SJSA1 (cell line): Measurements from ENCODE around the gene CEBPZOS. TPM values are rescaled to one million over a fixed set of nuclear protein-coding genes. Genes with fewer than 3 reads are reported as not detected.

Experiments used
- DNase-seq, 2 experiments: peaks; one replicate each; pipeline ENCODE4 v3.0.0-alpha.2; 2015 to 2020; ENCODE audit warnings: low spot score in 2 of 2, low read depth in 1 of 2
- H3K27ac ChIP-seq: fragments of 250-450 bp; sonication (Bioruptor Pico); 2 replicates; pipeline ENCODE4 v1.5.1; 2020; ENCODE audit warnings: mild to moderate bottlenecking, moderate library complexity
- H3K27me3 ChIP-seq: fragments of 250-450 bp; sonication (Bioruptor Pico); replicated peaks from 2 replicates; pipeline ENCODE4 v1.5.1; 2020; ENCODE audit warnings: mild to moderate bottlenecking, moderate library complexity
- H3K36me3 ChIP-seq: fragments of 250-450 bp; sonication (Bioruptor Pico); 2 replicates; pipeline ENCODE4 v1.5.1; 2020; ENCODE audit warnings: mild to moderate bottlenecking
- H3K4me1 ChIP-seq: fragments of 250-450 bp; sonication (Bioruptor Pico); replicated peaks from 2 replicates; pipeline ENCODE4 v1.6.1; 2021; ENCODE audit warnings: mild to moderate bottlenecking
- H3K4me3 ChIP-seq: fragments of 250-450 bp; sonication (Bioruptor Pico); 2 replicates; pipeline ENCODE4 v1.5.1; 2020; ENCODE audit warnings: mild to moderate bottlenecking
- H3K9me3 ChIP-seq: fragments of 250-450 bp; sonication (Bioruptor Pico); replicated peaks from 2 replicates; pipeline ENCODE4 v1.5.1; 2020; ENCODE audit warnings: mild to moderate bottlenecking
- total RNA-seq: library from RNA; depleted of rRNA; stranded (reverse); fragments of >200 nt; shearing (Covaris generic); gene quantifications from 2 replicates; pipeline ENCODE4 v1.2.3, GENCODE V29; 2014; rRNA removed

CEBPZOS gene
- total RNA-seq, 1 experiment from 2014 or later: 30.8 TPM

DNA sequence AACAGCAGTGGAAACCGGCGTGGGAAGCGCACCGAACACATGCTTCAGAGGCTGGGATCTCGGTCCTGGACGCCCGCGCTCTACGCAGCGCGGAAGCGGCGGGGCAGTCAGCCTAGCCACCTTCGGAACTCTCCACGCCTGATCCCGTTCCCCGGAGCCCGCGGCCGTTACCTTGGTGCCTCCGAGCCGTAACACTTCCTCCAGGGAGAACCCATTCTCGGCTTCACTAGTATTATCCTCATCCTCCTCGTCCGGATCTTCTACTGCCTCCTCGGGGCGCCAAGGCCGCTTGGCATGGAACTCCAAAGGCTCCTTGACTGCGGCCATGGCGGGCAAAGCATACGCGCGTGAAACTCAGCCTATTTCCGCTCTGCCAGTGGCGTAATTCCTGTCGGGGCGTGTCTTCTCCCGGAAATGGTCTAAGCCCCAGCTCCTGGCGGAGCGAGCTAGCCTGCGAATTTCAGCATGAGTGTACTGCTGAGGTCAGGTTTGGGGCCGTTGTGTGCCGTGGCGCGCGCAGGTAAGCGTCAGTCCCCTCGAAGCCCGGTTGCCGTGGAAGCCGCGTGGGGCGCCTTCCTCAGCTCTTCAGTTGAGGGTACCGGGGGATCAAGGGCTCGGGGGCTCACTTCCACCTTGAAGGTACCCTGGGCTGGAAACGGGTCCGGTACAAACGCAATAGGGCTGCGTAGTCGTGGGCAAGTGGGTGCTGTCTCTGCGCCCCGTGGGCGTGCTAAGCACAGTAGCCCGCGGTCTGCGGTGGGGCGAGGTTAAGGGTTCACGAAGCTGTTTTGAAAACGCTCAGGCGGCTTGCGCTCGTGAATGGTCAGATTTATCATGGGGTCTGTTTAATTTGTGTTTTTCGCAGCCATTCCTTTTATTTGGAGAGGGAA is 35.2 kb downstream of the CEBPZOS start, which contains the start of the genes CEBPZ and NDUFAF7:
Gene CEBPZ, minus strand, starts transcription at position 356 of the 890 bp plus-strand sequence. Its CDS starts 29 bp downstream, at position 327.
Gene NDUFAF7, plus strand, starts transcription at position 418 of the 890 bp plus-strand sequence. Its CDS starts 48 bp downstream, at position 466.
- Histone ChIP-seq H3K4me3 (peak within 1 kb of the TSS; percentile 83), H3K9me3 (no peaks in the 10 kb centered on the region), H3K36me3 (peaks cover 49% of the 10 kb centered on the region), H3K27me3 (no peaks in the 10 kb centered on the region), H3K4me1 (peaks cover 13% of the 10 kb centered on the region; the same call in 1 of the 2 replicates), H3K27ac (peak within 1 kb of the TSS; percentile 67)
- peak; percentile 84 to 90 for DNase-seq

DNA sequence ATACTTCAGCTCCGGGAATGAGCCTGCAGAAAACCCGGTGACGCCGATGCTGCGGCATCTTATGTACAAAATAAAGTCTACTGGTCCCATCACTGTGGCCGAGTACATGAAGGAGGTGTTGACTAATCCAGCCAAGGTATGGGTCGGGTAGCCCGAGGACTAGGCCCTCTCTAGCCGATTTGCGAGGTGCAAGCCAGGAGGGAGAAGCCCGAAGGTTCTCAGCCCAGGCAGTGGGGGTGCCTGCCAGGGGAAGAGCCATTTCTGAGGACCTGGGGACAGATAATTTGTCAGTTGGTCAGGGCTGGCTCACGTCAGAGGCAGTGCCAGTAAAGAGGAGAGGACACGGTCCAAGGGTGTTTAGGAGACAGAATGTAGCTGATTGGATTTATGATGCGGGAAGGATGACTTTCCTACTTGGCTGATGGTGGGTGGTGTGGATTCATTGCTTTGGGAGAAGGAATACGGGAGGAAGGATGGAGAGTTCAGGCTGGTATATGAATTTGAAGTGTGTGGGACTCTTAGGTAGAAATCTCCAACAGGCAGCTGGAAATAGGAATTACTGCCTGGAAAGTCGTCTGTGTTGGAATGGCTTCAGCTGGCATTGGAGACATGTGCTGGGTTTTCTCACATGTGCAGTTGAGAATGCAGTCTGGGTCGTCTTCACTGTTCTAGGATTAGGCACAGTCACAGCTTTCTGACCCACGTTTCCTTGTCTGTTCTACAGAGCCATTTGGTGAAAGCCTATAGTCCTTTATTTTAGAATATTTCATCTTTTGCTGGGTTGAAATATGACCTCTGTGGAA is 36.0 kb downstream of the CEBPZOS start:
- peak in 1 of 2 experiments; percentile 28 for DNase-seq
- Histone ChIP-seq H3K4me1 (peaks cover 13% of the 10 kb centered on the region; the same call in 1 of the 2 replicates), H3K9me3 (no peaks in the 10 kb centered on the region), H3K27me3 (no peaks in the 10 kb centered on the region), H3K36me3 (peaks cover 47% of the 10 kb centered on the region), H3K27ac (peak overlapping the region; percentile 67), H3K4me3 (peak overlapping the region; percentile 83)

DNA sequence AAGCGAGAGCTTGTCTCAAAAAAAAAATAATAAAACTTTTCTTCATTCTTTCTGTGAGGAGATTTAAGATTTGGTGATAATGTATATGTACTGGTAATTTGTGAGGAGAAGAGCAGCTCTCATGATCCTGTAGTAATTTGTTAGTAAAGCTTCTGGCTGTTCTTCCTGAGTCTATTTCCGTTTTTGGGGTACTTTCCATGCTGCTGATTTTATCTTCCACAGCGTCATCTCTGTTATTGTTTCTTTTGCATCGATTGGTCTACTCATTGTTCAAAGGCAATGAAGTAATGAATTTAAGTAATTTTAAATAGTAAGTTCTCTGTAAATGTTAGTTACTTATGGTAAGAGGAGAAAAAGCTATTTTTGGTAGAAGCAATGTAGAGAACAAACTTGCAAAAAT is 47.1 kb downstream of the CEBPZOS start:
- Histone ChIP-seq H3K27ac (no peak overlapping the region), H3K36me3 (peaks cover 65% of the 10 kb centered on the region), H3K4me3 (no peak overlapping the region), H3K9me3 (no peaks in the 10 kb centered on the region), H3K4me1 (peaks cover 8% of the 10 kb centered on the region), H3K27me3 (no peaks in the 10 kb centered on the region)
- DNase-seq: no peak

GRCh38 chr2:37244017-37244416 is 47.7 kb downstream of the CEBPZOS start:
- H3K27me3 ChIP-seq: no peaks in the 10 kb centered on the region
- no peak for DNase-seq
- no peak overlapping the region for H3K4me3 ChIP-seq
- H3K9me3 ChIP-seq: no peaks in the 10 kb centered on the region
- peaks cover 8% of the 10 kb centered on the region for H3K4me1 ChIP-seq
- no peak overlapping the region for H3K27ac ChIP-seq
- peaks cover 71% of the 10 kb centered on the region for H3K36me3 ChIP-seq

DNA sequence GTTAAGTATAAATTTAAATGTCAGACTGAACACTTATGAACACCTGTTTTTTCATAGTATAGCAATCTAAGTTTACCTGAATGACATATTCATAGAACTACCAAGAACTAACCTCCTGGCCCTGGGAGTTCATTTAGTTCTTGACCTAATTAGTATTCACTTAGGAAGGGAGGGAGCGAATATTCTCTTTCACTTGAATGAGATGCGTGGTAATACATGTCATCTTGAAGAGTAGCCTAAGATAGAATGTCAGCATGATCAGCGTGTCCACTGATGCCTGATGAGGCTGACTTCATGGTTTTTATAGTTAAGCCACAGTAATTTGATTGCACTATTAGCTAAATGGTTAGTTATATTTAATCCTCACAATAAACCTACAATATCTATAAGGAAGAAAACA is 48.5 kb downstream of the CEBPZOS start:
- no peak overlapping the region for H3K4me3 ChIP-seq
- H3K36me3 ChIP-seq: peaks cover 72% of the 10 kb centered on the region
- DNase-seq: no peak
- H3K4me1 ChIP-seq: peaks cover 8% of the 10 kb centered on the region
- H3K27me3 ChIP-seq: no peaks in the 10 kb centered on the region
- H3K27ac ChIP-seq: no peak overlapping the region
- H3K9me3 ChIP-seq: no peaks in the 10 kb centered on the region

DNA sequence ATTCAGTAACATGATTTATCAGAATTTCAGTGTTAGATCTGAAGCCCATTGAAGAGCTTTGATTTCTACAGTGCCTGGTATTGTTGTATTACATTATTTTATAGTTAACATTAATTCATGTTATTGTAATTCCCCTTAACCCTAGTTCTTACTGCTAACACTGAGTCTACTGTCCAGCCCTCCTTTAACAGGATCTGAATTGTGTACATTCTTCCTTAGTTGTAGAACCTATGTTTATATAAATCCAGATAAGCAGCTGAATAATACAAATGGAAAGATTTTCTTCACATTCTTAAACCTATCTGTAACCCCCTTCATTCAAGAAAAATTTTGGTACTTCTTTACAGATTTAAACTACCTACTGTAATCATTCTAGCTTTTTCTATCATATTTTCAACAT is 49.9 kb downstream of the CEBPZOS start:
- DNase-seq: no peak
- H3K4me3 ChIP-seq: no peak overlapping the region
- peaks cover 8% of the 10 kb centered on the region for H3K4me1 ChIP-seq
- H3K27me3 ChIP-seq: no peaks in the 10 kb centered on the region
- H3K36me3 ChIP-seq: peaks cover 84% of the 10 kb centered on the region
- H3K9me3 ChIP-seq: no peaks in the 10 kb centered on the region
- H3K27ac ChIP-seq: no peak overlapping the region

GRCh38 chr2:37250869-37251740 is 54.8 kb downstream of the CEBPZOS start:
- no peak overlapping the region for H3K27ac ChIP-seq
- no peak for DNase-seq
- peaks cover 5% of the 10 kb centered on the region for H3K4me1 ChIP-seq
- no peaks in the 10 kb centered on the region; the same call in 1 of the 2 replicates for H3K27me3 ChIP-seq
- H3K36me3 ChIP-seq: peaks cover 92% of the 10 kb centered on the region
- no peak overlapping the region for H3K4me3 ChIP-seq
- H3K9me3 ChIP-seq: no peaks in the 10 kb centered on the region

Other genes starting within 250 kb of the CEBPZOS start
- 11.2 and 18.8 TPM in 2 replicates for gene STRN, start 230.0 kb upstream of the CEBPZOS start, total RNA-seq
- 7.1 and 14.6 TPM in 2 replicates for gene HEATR5B, start 112.1 kb upstream of the CEBPZOS start, total RNA-seq
- gene GPATCH11, start 112.0 kb upstream of the CEBPZOS start, total RNA-seq: 15.5 and 24.2 TPM in 2 replicates
- 14.0 and 29.4 TPM in 2 replicates for gene EIF2AK2, start 39.5 kb upstream of the CEBPZOS start, total RNA-seq
- 0.63 TPM in 1 of 2 replicates, not detected in the other for gene SULT6B1, start 7.8 kb upstream of the CEBPZOS start, total RNA-seq
- gene CEBPZ, start 35.1 kb downstream of the CEBPZOS start, total RNA-seq: 61.4 and 75.9 TPM in 2 replicates
- 9.8 and 16.6 TPM in 2 replicates for gene NDUFAF7, start 35.2 kb downstream of the CEBPZOS start, total RNA-seq
- gene PRKD3, start 128.3 kb downstream of the CEBPZOS start, total RNA-seq: 77.3 and 78.9 TPM in 2 replicates
- 7.1 and 10.8 TPM in 2 replicates for gene QPCT, start 148.1 kb downstream of the CEBPZOS start, total RNA-seq